ENCODE data around the gene RAG2.

DNA sequence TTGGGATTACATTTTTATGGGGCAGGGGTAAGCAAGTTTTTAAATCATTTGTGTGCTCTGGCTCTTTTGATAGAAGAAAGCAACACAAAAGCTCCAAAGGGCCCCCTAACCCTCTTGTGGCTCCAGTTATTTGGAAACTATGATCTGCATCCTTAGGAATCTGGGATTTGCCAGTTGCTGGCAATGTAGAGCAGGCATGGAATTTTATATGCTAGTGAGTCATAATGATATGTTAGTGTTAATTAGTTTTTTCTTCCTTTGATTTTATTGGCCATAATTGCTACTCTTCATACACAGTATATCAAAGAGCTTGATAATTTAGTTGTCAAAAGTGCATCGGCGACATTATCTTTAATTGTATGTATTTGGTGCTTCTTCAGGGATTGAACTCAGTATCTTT, 20.2 kb downstream of the RAG2 start:
- TF ChIP-seq, protein P1, sequence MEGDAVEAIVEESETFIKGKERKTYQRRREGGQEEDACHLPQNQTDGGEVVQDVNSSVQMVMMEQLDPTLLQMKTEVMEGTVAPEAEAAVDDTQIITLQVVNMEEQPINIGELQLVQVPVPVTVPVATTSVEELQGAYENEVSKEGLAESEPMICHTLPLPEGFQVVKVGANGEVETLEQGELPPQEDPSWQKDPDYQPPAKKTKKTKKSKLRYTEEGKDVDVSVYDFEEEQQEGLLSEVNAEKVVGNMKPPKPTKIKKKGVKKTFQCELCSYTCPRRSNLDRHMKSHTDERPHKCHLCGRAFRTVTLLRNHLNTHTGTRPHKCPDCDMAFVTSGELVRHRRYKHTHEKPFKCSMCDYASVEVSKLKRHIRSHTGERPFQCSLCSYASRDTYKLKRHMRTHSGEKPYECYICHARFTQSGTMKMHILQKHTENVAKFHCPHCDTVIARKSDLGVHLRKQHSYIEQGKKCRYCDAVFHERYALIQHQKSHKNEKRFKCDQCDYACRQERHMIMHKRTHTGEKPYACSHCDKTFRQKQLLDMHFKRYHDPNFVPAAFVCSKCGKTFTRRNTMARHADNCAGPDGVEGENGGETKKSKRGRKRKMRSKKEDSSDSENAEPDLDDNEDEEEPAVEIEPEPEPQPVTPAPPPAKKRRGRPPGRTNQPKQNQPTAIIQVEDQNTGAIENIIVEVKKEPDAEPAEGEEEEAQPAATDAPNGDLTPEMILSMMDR (IDR thresholded peaks at IDR 0.05): no peak
- no peak for TF ChIP-seq POLR2A (IDR thresholded peaks at IDR 0.05)

Data from adrenal gland (tissue), 5 donors.